NCI-H1694 (cell line): ENCODE results near the gene PML.
"Not testable (repeated sequence)": the region's sequence is repeated elsewhere in the genome, so short reads cannot be mapped to it uniquely, and the experiment has no call there.

Experiments used
- DNase-seq: peaks from one replicate; lab custom pipeline; 2025; lab: John Stamatoyannopoulos, UW

Gene PML

DNA sequence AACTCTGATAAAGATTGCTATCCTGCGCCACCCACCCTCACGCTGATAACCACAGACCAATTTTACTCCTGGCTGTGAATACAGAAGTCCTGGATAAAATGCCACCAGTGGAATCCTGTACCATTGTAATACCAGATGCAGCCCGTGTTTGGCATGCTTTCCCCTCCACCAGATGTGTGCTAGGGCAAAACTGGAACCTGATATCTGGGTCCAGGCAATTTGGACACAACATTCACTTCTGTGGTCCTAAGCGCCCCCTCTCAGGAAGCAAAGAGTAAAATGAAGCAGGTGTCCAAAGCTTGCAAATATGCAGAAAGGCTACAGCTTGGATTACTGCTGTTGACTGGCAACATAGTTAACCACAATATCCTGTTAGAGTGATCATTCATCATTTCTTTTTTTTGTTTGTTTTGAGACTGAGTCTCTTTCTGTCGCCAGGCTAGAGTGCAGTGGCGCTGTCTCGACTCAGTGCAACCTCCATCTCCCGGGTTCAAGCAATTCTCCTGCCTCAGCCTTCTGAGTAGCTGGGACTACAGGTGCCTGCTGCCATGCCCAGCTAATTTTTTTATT, 35.4 kb upstream of the PML start:
- peak; percentile 22 for DNase-seq

GRCh38 chr15:73959801-73960200, 34.7 kb upstream of the PML start:
- no peak for DNase-seq

- DNase-seq = not testable (repeated sequence)
These were observed 33.9 kb upstream of the PML start for GRCh38 chr15:73960472-73961070.

DNA sequence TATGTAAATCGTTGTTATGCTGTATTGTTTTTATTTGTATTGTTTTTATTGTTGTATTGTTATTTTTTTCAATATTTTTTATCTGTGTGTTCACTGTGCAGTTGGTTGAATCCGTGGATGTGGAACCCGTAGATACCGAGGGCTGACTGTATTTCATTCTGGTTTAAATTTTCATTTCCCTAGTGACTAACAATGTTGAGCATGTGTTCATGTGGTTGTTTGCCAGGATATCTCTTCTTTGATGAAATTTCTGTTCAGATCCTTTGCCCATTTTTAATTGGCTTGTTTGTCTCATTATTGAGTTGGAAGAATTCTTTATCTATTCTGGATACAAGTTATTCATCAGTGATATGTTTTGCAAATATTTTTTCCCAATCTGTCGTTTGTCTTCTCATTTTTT, 32.1 kb upstream of the PML start:
- no peak for DNase-seq

DNA sequence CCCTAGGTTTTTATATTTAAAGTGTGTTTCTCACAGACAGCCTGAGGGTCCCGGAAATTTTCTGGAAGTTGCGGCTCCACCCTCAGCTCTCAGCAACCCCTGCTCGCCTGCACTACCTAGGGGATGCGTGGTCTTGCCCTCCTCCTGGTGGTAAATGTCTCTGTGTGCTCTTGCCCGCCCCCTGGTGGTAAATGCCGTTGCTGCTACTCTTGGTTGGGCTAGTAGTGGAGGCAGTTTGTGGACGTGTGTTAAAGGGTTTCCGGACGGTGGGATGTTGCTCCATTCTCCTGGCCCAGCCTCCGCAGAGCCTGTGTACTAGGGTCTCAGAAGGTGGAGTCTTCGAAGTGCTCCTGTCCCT, 29.8 kb upstream of the PML start:
- DNase-seq = peak; percentile 67

DNA sequence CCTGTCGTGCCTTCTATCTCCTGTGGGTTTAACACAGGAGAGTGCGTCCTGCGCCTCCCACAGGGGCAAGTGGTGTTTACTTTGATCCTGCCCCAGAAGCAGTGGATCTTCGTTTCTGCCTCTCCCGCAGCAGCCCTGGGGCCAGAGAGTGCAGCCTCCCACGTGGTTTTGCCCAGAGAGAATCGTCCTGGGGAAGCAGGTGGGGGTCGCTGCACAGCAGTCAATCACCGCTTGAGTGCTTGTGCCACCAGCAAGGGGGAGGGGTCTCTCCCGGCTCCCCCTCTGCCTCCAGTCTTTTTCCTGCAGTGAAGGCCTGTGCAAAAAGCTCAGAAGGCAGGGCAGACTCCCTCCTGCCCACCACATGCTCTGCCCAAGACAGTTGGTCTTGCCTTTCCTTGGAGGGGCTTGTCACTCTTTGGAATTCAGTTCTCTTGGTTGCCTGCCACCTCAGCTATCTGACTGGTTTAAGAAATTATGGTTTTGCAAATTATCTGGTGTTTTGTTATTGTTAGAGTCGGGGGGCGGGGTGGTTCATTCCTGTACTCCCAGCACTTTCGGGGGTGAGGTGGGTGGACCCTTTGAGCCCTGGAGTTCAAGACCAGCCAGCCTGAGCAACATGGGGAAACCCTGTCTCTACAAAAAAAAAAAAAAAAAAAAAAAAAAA, 29.3 kb upstream of the PML start:
- no peak for DNase-seq

- no peak for DNase-seq
These were observed 28.8 kb upstream of the PML start for GRCh38 chr15:73965758-73966113.

- no peak for DNase-seq
These were observed 26.1 kb upstream of the PML start for GRCh38 chr15:73968461-73968860.

DNA sequence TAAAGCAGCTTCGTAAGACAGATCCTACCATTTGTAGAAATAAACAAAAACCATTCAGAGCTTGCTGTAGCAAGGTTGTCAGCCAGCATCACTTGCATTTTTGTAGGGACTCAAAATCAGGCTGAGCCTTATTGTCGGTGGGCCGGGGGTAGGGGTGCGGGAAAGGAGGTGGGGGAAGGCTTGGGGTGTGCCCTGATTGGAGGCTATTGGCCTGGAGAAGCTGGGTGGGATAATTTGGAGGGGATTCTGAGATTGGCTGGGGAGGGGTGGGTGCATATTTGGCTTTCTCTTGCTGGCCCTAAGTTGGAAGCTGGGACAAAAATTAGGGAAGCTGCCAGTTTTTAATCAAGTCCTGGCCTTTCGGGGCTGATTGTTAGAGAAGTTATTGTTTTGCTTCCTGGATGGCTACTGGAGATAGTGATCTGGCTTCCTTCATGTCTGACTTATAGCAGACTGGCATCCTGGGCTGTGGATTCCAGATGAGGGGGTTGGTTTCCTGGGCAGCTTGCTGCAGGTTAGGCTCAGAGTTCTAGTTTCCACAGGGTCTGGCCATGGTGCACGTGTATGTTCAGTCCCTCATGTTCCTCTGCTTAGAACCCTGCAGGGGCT, 25.3 kb upstream of the PML start:
- no peak for DNase-seq

DNA sequence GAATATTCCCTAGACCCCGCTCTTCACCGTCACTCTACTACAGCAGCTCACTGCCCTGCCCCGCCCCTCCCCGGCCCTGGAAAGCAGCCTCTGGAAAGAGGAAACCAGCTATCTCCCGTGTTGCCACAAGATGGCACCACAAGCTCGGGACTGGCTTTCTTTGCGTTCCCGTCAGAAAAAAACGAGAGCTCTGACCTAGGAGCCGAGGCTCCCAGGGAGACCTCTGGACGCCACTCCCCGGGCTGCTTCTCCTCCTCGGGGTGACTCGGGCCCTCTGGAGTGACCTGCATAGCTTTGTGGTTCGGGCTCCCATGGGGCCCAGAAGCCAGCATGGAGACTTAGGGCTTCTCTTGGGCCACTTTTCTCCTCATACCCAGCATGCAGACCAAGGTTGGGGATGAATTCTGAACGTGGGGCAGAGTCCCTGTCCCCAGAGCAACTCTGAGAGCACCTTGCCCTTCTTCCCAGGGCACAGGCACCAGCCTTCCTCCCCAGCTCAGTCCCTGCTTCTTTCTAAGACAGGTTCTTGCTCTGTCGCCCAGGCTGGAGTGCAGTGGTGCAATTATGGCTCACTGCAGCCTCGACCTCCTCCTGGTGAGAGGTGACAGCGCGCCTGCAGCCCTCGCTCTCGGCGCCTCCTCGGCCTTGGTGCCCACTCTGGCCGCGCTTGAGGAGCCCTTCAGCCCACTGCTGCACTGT, 21.4 kb upstream of the PML start:
- DNase-seq = peak; percentile 71

DNA sequence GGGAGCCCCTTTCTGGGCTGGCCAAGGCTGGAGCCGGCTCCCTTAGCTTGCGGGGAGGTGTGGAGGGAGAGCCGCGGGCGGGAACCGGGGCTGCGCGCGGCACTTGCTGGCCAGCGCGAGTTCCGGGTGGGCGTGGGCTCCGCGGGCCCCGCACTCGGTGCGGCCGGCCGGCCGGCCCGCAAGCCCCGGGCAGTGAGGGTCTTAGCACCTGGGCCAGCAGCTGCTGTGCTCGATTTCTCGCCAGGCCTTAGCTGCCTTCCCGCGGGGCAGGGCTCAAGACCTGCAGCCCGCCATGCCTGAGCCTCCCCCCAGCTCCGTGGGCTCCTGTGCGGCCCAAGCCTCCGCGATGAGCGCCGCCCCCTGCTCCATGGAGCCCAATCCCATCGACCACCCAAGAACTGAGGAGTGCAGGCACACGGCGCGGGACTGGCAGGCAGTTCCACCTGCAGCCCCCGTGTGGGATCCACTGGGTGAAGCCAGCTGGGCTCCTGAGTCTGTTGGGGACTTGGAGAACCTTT, 20.8 kb upstream of the PML start:
- DNase-seq = not testable (repeated sequence)

DNA sequence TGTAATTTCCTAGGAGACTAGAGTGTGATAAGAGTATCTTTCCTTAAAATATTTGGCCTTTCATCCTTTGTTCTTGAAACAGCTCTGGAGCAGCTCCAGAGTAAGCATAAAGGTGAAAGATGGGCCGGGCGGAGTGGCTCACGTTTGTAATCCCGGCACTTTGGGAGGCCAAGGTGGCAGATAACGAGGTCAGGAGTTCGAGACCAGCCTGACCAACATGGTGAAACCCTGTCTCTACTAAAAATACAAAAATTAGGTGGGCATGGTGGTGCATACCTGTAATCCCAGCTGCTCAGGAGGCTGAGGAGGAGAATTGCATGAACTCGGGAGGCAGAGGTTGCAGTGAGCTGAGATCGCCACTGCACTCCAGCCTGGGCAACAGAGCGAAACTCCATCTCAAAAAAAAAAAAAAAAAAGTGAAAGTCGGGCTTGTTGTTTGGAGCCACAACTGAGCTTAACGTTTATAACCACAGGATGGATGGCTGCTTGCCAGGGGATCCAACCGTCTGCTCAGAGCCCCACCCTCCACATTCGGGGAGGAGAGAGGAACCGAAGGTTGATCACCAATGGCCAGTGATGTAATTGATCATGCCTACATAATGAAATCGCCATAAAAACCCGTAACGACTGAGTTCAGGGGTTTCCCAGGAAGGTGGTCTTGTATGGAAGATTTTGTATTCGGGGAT, 18.9 kb upstream of the PML start:
- DNase-seq = not testable (repeated sequence)

GRCh38 chr15:73978896-73979295, 15.6 kb upstream of the PML start:
- DNase-seq = no peak

GRCh38 chr15:73979636-73980035, 14.9 kb upstream of the PML start:
- no peak for DNase-seq

GRCh38 chr15:73981761-73982221, 12.7 kb upstream of the PML start:
- no peak for DNase-seq

- peak; percentile 5 for DNase-seq
These were observed 12.1 kb upstream of the PML start for GRCh38 chr15:73982222-73982962.

- DNase-seq = no peak
These were observed 11.2 kb upstream of the PML start for GRCh38 chr15:73983211-73983727.

GRCh38 chr15:73983773-73984172, 10.7 kb upstream of the PML start:
- DNase-seq = no peak

DNA sequence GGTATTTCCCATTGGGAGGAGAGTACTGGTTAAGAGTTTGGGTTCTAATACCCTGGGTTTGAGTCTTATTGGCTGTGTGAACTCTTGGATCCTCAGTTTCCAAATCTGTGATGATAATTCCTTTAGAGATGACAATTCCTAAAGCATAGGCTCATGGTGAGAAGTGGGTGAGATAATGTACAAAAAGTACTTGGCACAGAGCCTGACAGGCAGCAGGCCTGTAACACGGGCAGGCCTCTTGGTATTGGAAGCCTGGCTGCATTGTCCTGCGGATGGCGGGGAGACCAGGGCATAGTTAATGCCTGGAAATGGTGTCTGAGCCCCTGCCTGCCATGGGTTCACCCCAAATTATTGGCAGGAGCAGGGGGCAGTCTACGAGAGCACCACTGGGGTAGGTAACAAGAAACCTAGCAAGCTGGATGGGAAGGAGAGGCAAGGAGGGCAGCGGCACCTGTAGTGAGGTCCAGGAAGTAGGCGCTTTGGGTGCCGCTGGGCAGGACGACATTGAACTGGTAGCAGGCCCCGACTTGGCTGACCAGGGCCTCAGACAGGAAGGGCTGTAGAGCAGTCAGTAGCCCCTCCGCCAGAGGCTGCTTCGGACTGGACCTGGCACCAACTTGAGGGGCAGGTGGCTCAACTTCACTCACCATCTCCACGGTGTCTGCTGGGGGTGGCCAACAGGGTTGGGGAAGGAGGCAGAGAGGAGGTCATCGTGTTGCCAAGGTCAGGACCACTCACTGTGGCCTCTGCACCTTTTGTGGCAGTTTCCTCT, 10.1 kb upstream of the PML start:
- peak; percentile 14 for DNase-seq
